Activated naive CD4-positive, alpha-beta T cell treated with anti-CD3 and anti-CD28 coated beads, Interleukin-2, amount 50 U/mL, for 24 hours (primary cell): ENCODE results near the gene KCTD8.

ENCODE experiments used
- H3K27ac Mint-ChIP-seq: one replicate; pipeline ENCODE4 v1.8.0; 2021; ENCODE audit warnings: mild to moderate bottlenecking, mixed read lengths
- H3K27me3 Mint-ChIP-seq: one replicate; pipeline ENCODE4 v1.8.0; 2021; ENCODE audit warnings: mixed read lengths
- H3K36me3 Mint-ChIP-seq: one replicate; pipeline ENCODE4 v1.8.0; 2021; ENCODE audit warnings: mixed read lengths
- H3K4me1 Mint-ChIP-seq: one replicate; pipeline ENCODE4 v1.8.0; 2021; ENCODE audit warnings: mixed read lengths
- H3K4me3 Mint-ChIP-seq: one replicate; pipeline ENCODE4 v1.8.0; 2021; ENCODE audit warnings: mild to moderate bottlenecking, mixed read lengths
- H3K9me3 Mint-ChIP-seq: one replicate; pipeline ENCODE4 v1.8.0; 2021; ENCODE audit warnings: mixed read lengths

KCTD8 gene

GRCh38 chr4:44448521-44449461 lies at the start of gene KCTD8:
KCTD8 (minus strand) TSS chr4:44448809.
- H3K36me3 Mint-ChIP-seq = no peaks in the 10 kb centered on the region
- peak within 1 kb of the TSS; percentile 72 for H3K4me3 Mint-ChIP-seq
- H3K27me3 Mint-ChIP-seq = peaks cover 42% of the 10 kb centered on the region
- H3K27ac Mint-ChIP-seq = no peak within 1 kb of the TSS
- H3K4me1 Mint-ChIP-seq = peaks cover 17% of the 10 kb centered on the region
- H3K9me3 Mint-ChIP-seq = no peaks in the 10 kb centered on the region

GRCh38 chr4:44494810-44495701 lies 46.4 kb upstream of the KCTD8 start:
- H3K27ac Mint-ChIP-seq = no peak overlapping the region
- no peaks in the 10 kb centered on the region for H3K27me3 Mint-ChIP-seq
- H3K9me3 Mint-ChIP-seq = no peaks in the 10 kb centered on the region
- H3K4me3 Mint-ChIP-seq = no peak overlapping the region
- H3K4me1 Mint-ChIP-seq = no peaks in the 10 kb centered on the region
- H3K36me3 Mint-ChIP-seq = no peaks in the 10 kb centered on the region

- no peaks in the 10 kb centered on the region for H3K9me3 Mint-ChIP-seq
- no peak overlapping the region for H3K4me3 Mint-ChIP-seq
- no peaks in the 10 kb centered on the region for H3K4me1 Mint-ChIP-seq
These were observed 45.3 kb upstream of the KCTD8 start for GRCh38 chr4:44493924-44494323.

GRCh38 chr4:44487341-44487740 lies 38.7 kb upstream of the KCTD8 start:
- no peaks in the 10 kb centered on the region for H3K9me3 Mint-ChIP-seq
- H3K27ac Mint-ChIP-seq = no peak overlapping the region
- H3K27me3 Mint-ChIP-seq = no peaks in the 10 kb centered on the region
- H3K36me3 Mint-ChIP-seq = no peaks in the 10 kb centered on the region
- no peak overlapping the region for H3K4me3 Mint-ChIP-seq
- no peaks in the 10 kb centered on the region for H3K4me1 Mint-ChIP-seq

More at GRCh38 chr4:44493924-44494323, 45.3 kb upstream of the KCTD8 start:
- no peaks in the 10 kb centered on the region for H3K27me3 Mint-ChIP-seq
- no peaks in the 10 kb centered on the region for H3K36me3 Mint-ChIP-seq
- H3K27ac Mint-ChIP-seq = no peak overlapping the region

- Mint-ChIP-seq H3K4me1 (no peaks in the 10 kb centered on the region), H3K27ac (no peak overlapping the region), H3K36me3 (no peaks in the 10 kb centered on the region), H3K9me3 (peaks cover 7% of the 10 kb centered on the region), H3K4me3 (no peak overlapping the region), H3K27me3 (no peaks in the 10 kb centered on the region)
These were observed 31.1 kb upstream of the KCTD8 start for GRCh38 chr4:44479731-44480130.

GRCh38 chr4:44462259-44462658 lies 13.7 kb upstream of the KCTD8 start:
- H3K27ac Mint-ChIP-seq = no peak overlapping the region
- H3K4me1 Mint-ChIP-seq = no peaks in the 10 kb centered on the region
- no peaks in the 10 kb centered on the region for H3K9me3 Mint-ChIP-seq
- H3K27me3 Mint-ChIP-seq = peaks cover 5% of the 10 kb centered on the region
- H3K4me3 Mint-ChIP-seq = no peak overlapping the region
- no peaks in the 10 kb centered on the region for H3K36me3 Mint-ChIP-seq

GRCh38 chr4:44447563-44448504 lies 775 bp downstream of the KCTD8 start:
- peak overlapping the region; percentile 39 for H3K4me3 Mint-ChIP-seq
- H3K4me1 Mint-ChIP-seq = peaks cover 17% of the 10 kb centered on the region
- peaks cover 43% of the 10 kb centered on the region for H3K27me3 Mint-ChIP-seq

GRCh38 chr4:44446801-44447562 lies 1.6 kb downstream of the KCTD8 start:
- Mint-ChIP-seq H3K4me3 (peak overlapping the region; percentile 43), H3K27ac (no peak overlapping the region)

More at GRCh38 chr4:44447563-44448504, 775 bp downstream of the KCTD8 start:
- Mint-ChIP-seq H3K9me3 (no peaks in the 10 kb centered on the region), H3K27ac (no peak overlapping the region), H3K36me3 (no peaks in the 10 kb centered on the region)

GRCh38 chr4:44446191-44446590 lies 2.4 kb downstream of the KCTD8 start:
- peaks cover 39% of the 10 kb centered on the region for H3K27me3 Mint-ChIP-seq
- H3K4me3 Mint-ChIP-seq = no peak overlapping the region
- no peaks in the 10 kb centered on the region for H3K9me3 Mint-ChIP-seq
- H3K4me1 Mint-ChIP-seq = peaks cover 17% of the 10 kb centered on the region
- no peaks in the 10 kb centered on the region for H3K36me3 Mint-ChIP-seq
- no peak overlapping the region for H3K27ac Mint-ChIP-seq

More at GRCh38 chr4:44446801-44447562, 1.6 kb downstream of the KCTD8 start:
- Mint-ChIP-seq H3K9me3 (no peaks in the 10 kb centered on the region), H3K27me3 (peaks cover 41% of the 10 kb centered on the region), H3K4me1 (peaks cover 17% of the 10 kb centered on the region), H3K36me3 (no peaks in the 10 kb centered on the region)

- Mint-ChIP-seq H3K27me3 (peaks cover 7% of the 10 kb centered on the region), H3K36me3 (no peaks in the 10 kb centered on the region), H3K4me1 (no peaks in the 10 kb centered on the region), H3K27ac (no peak overlapping the region), H3K9me3 (no peaks in the 10 kb centered on the region), H3K4me3 (no peak overlapping the region)
These were observed 9.9 kb downstream of the KCTD8 start for GRCh38 chr4:44438687-44439086.

GRCh38 chr4:44434247-44434646 lies 14.4 kb downstream of the KCTD8 start:
- Mint-ChIP-seq H3K27ac (no peak overlapping the region), H3K4me3 (no peak overlapping the region), H3K27me3 (peaks cover 2% of the 10 kb centered on the region), H3K9me3 (no peaks in the 10 kb centered on the region), H3K36me3 (no peaks in the 10 kb centered on the region), H3K4me1 (no peaks in the 10 kb centered on the region)

GRCh38 chr4:44425614-44426208 lies 22.9 kb downstream of the KCTD8 start:
- H3K4me3 Mint-ChIP-seq = no peak overlapping the region
- no peak overlapping the region for H3K27ac Mint-ChIP-seq
- H3K9me3 Mint-ChIP-seq = no peaks in the 10 kb centered on the region
- H3K36me3 Mint-ChIP-seq = no peaks in the 10 kb centered on the region
- no peaks in the 10 kb centered on the region for H3K4me1 Mint-ChIP-seq
- H3K27me3 Mint-ChIP-seq = no peaks in the 10 kb centered on the region

GRCh38 chr4:44422912-44423311 lies 25.7 kb downstream of the KCTD8 start:
- Mint-ChIP-seq H3K9me3 (no peaks in the 10 kb centered on the region), H3K4me3 (no peak overlapping the region), H3K4me1 (no peaks in the 10 kb centered on the region), H3K36me3 (no peaks in the 10 kb centered on the region), H3K27me3 (no peaks in the 10 kb centered on the region), H3K27ac (no peak overlapping the region)
